ENCODE data around the gene PRKAA2.

- TF ChIP-seq EZH2 (IDR thresholded peaks at IDR 0.05; ENCODE audit: insufficient read depth, poor library complexity, severe bottlenecking) (no peak), EZH2phosphoT487 (IDR thresholded peaks at IDR 0.05; ENCODE audit: insufficient read depth, low read depth) (no peak)
Measured at GRCh38 chr1:56728964-56729363, 83.8 kb downstream of the PRKAA2 start.
